ENCODE results near the gene PRKCA. TPM values are rescaled to one million over a fixed set of nuclear protein-coding genes. Genes with fewer than 3 reads are reported as not detected.
A peak's percentile ranks its signal among the peaks of the same experiment; 100 is the strongest.

The PRKCA gene
- total and polyA plus RNA-seq, 9 of the 15 experiments (the other 6 are each of a cell fraction or from before 2014, with no cell fraction given): 3.2 to 33.0 (median 17.8) TPM

GRCh38 chr17:66373944-66374817 lies 71.8 kb downstream of the PRKCA start:
- BruUV-seq (replicated peaks): no TSS peak
- Histone ChIP-seq H4K20me1 (replicated peaks; ENCODE audit: control insufficient read depth, insufficient read depth, low read length) (no peaks in the 10 kb centered on the region), H3K79me2 (ENCODE audit: control insufficient read depth, insufficient read depth, low read length) (peaks cover 17% of the 10 kb centered on the region), H3K27ac (ENCODE audit: extremely low read depth, low read depth, low read length) (peak overlapping the region; percentile 22; the same call in 1 of the 3 replicates), H3K9me3 (replicated peaks; ENCODE audit: control insufficient read depth, insufficient read depth, low read depth, low read length) (no peaks in the 10 kb centered on the region), H3K4me2 (ENCODE audit: insufficient read depth, low read length) (peak overlapping the region; percentile 32; the same call in 1 of the 2 replicates), H3K9me1 (ENCODE audit: control insufficient read depth, insufficient read depth, low read length) (no peaks in the 10 kb centered on the region), H3K36me3 (ENCODE audit: control insufficient read depth, insufficient read depth, low read length) (no peaks in the 10 kb centered on the region), H3K4me3 (no peak overlapping the region), H3K27me3 (ENCODE audit: control insufficient read depth in 2 of 2, insufficient read depth in 2 of 2, low read length in 2 of 2) (no peaks in the 10 kb centered on the region), H3K9ac (ENCODE audit: insufficient read depth in 1 of 2, low read depth in 2 of 2, low read length in 2 of 2) (peak overlapping the region in 1 of 2 experiments; percentile 85; a peak in 2 of 4 replicates), H2AFZ (ENCODE audit: low read depth, low read length) (no peak overlapping the region; the same call in 1 of the 2 replicates), H3K4me1 (replicated peaks in 1 of 2; ENCODE audit: control insufficient read depth in 2 of 2, insufficient read depth in 2 of 2, low read length in 2 of 2) (peaks cover 10 to 12% of the 10 kb centered on the region in 2 experiments; a peak in 4 of 5 replicates)
- POLR2A ChIA-PET: interaction anchor here (0.8 kb wide), 1 partner anchor 30 kb away, joined by 3 read pairs; no protein-coding TSS in a partner anchor
- FAIRE-seq (no peak), DNase-seq (ENCODE audit: extremely low read depth in 1 of 4, low spot score in 3 of 4) (peak; percentile 13 to 54 (median 30)), ATAC-seq (peak; percentile 82)
- in situ Hi-C loops (cut with MboI): no loop called here
- 25% methylated on average over 13 of the region's 18 CpGs for WGBS (ENCODE audit: insufficient coverage, low coverage, missing lambda C conversion rate)
- CTCF ChIA-PET (ENCODE audit: low intra/inter-chr PET ratio): no interaction called here
- intact Hi-C loops (cut with micrococcal nuclease): no loop called here
- TF ChIP-seq NFE2 (IDR thresholded peaks at IDR 0.05; ENCODE audit: low read depth) (no peak), CTCF (IDR thresholded peaks at IDR 0.05 in 2 of 3, conservative IDR thresholded peaks at IDR 0.05 in 1 of 3; ENCODE audit: insufficient read depth in 2 of 3, low read depth in 1 of 3, low read length in 3 of 3) (no peak), CREM (IDR thresholded peaks at IDR 0.05; ENCODE audit: low read depth) (peak; percentile 61), CTBP1 (IDR thresholded peaks at IDR 0.05; ENCODE audit: borderline replicate concordance) (0 out of 2 replicates have a peak, but pooled peaks have one; percentile 43), PBX2 (CRISPR knock-in tag; IDR thresholded peaks at IDR 0.05; ENCODE audit: low read depth) (no peak), PBX2 (tag; conservative IDR thresholded peaks at IDR 0.05; ENCODE audit: low read depth) (0 out of 2 replicates have a peak, but pooled peaks have one; percentile 9), ATF3 (IDR thresholded peaks at IDR 0.05) (0 out of 2 replicates have a peak, but pooled peaks have one; percentile 17), ATF3 (CRISPR knock-in tag; conservative IDR thresholded peaks at IDR 0.05) (no peak), PRDM10 (IDR thresholded peaks at IDR 0.05; ENCODE audit: partially characterized antibody) (no peak), ZFX (CRISPR knock-in tag; IDR thresholded peaks at IDR 0.05) (peak; percentile 28; the same call in 1 of the 2 replicates), SRSF9 (IDR thresholded peaks at IDR 0.05; ENCODE audit: borderline replicate concordance, low read depth, low read length) (no peak)

Data from K562 (cell line).